DND-41 (cell line): Measurements from ENCODE around the gene ADISSP.
A peak's percentile ranks its signal among the peaks of the same experiment; 100 is the strongest.

Experiments
- ATAC-seq: fragments of 200-7000 bp; cut with Tn5 transposase; 3 replicates; pipeline ENCODE4 v1.9.1; 2021; ENCODE audit warnings: low read depth; ENCODE audit not compliant: insufficient read depth
- DNase-seq: peaks from one replicate; pipeline ENCODE4 v3.0.0-alpha.2; 2020
- H2AFZ ChIP-seq: 2 replicates; pipeline ENCODE4 v1.6.0; 2012; ENCODE audit warnings: low read depth, low read length
- H3K27ac ChIP-seq: 2 replicates; pipeline ENCODE4 v1.5.1; 2012; ENCODE audit warnings: low read length, inconsistent platforms
- H3K27me3 ChIP-seq: fragments of 200-600 bp; sonication (generic); 2 replicates; pipeline ENCODE4 v1.6.0; 2012; ENCODE audit warnings: low read length, mild to moderate bottlenecking, inconsistent platforms; ENCODE audit not compliant: insufficient read depth, poor library complexity
- H3K36me3 ChIP-seq: 2 replicates; pipeline ENCODE4 v1.5.1; 2012; ENCODE audit warnings: low read length, inconsistent platforms; ENCODE audit not compliant: insufficient read depth
- H3K4me1 ChIP-seq: 2 replicates; pipeline ENCODE4 v1.5.1; 2012; ENCODE audit warnings: mild to moderate bottlenecking, low read length; ENCODE audit not compliant: insufficient read depth
- H3K4me2 ChIP-seq: 2 replicates; pipeline ENCODE4 v1.6.0; 2012; ENCODE audit warnings: mild to moderate bottlenecking, moderate library complexity, low read length, inconsistent platforms; ENCODE audit not compliant: insufficient read depth
- H3K4me3 ChIP-seq, 2 experiments: fragments of 200-600 bp in 1 of 2; shearing (Covaris generic) in 1 of 2; 2 replicates each; pipeline ENCODE4 v1.5.1; 2012 to 2016; ENCODE audit warnings: inconsistent platforms in 2 of 2, low read length in 2 of 2, mild to moderate bottlenecking in 2 of 2, low read depth in 1 of 2, moderate library complexity in 1 of 2
- H3K79me2 ChIP-seq: 2 replicates; pipeline ENCODE4 v1.6.0; 2012; ENCODE audit warnings: low read length, inconsistent platforms; ENCODE audit not compliant: insufficient read depth
- H3K9ac ChIP-seq: 2 replicates; pipeline ENCODE4 v1.6.0; 2012; ENCODE audit warnings: low read depth, mild to moderate bottlenecking, inconsistent platforms, low read length, moderate library complexity
- H3K9me3 ChIP-seq: 2 replicates; pipeline ENCODE4 v1.5.1; 2012; ENCODE audit warnings: low read length, moderate library complexity, mild to moderate bottlenecking, inconsistent platforms; ENCODE audit not compliant: insufficient read depth, severe bottlenecking
- H4K20me1 ChIP-seq: 2 replicates; pipeline ENCODE4 v1.6.0; 2012; ENCODE audit warnings: low read length; ENCODE audit not compliant: insufficient read depth
- EZH2 ChIP-seq: IDR thresholded peaks from 3 replicates; pipeline ENCODE4 v1.6.1; 2012; ENCODE audit warnings: borderline replicate concordance, low read depth, mild to moderate bottlenecking, moderate library complexity, low read length, inconsistent platforms; ENCODE audit not compliant: severe bottlenecking
- TF ChIP-seq, protein P1 (sequence below): IDR thresholded peaks from 2 replicates; pipeline ENCODE4 v1.5.1; 2012; ENCODE audit warnings: borderline replicate concordance, low read length, moderate library complexity, mild to moderate bottlenecking; ENCODE audit not compliant: poor library complexity, severe bottlenecking; ENCODE audit errors: extremely low read depth

Gene ADISSP

DNA sequence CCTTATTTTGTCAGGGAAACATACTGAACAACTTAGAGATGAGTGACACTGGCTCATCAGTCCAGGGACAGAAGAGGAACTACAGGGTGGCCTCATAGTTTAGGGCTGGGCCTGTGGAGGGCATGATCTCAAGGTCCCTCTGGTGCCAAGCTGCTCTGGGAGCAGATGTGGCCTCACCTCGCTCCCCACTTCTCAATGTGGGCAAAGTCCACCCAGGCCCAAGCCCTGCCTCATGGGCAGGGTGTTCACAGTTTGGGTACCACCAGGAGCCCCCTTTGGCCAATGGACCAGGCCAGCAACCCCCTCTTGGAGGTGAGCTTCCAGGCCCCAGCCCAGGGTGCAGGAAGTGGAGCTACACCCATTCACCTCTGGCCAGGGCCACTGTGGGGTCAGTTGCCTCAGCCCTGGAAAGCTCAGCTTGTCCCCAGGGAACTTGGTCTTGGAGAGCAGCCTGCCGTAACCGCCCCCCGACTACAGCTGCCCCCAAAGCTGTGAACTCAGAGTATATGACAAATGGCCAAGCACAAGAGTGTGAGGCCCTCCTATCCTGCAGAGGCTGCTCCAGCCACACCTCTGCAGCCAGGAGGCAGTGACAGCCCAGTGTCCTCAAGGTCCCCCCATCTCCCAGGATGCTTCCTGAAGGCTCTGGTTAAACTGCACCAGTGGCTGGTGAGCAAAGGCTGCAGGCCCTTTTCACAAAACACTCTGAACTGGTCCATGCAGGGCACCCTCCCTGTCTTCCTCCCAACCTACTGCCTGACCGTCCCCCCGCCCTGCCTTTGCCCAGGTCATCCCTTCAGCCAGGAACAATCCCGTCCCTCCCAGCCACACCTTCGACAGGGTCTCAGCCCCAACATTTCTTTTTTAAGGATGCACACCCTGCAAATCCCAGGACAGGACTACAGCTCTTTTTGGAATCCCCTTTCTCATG lies 3.6 kb downstream of the ADISSP start:
- DNase-seq (no peak), ATAC-seq (no peak)
- no peaks in the 10 kb centered on the region for H3K9me3 ChIP-seq
- no peak overlapping the region for H2AFZ ChIP-seq
- peaks cover 25% of the 10 kb centered on the region for H3K36me3 ChIP-seq
- H3K27me3 ChIP-seq, result no peaks in the 10 kb centered on the region
- H3K4me3 ChIP-seq, result no peak overlapping the region
- no peak overlapping the region for H3K27ac ChIP-seq
- 0 out of 2 replicates have a peak overlapping the region, but pooled peaks have one; percentile 93 for H3K9ac ChIP-seq
- TF ChIP-seq EZH2, result no peak
- TF ChIP-seq, protein P1, sequence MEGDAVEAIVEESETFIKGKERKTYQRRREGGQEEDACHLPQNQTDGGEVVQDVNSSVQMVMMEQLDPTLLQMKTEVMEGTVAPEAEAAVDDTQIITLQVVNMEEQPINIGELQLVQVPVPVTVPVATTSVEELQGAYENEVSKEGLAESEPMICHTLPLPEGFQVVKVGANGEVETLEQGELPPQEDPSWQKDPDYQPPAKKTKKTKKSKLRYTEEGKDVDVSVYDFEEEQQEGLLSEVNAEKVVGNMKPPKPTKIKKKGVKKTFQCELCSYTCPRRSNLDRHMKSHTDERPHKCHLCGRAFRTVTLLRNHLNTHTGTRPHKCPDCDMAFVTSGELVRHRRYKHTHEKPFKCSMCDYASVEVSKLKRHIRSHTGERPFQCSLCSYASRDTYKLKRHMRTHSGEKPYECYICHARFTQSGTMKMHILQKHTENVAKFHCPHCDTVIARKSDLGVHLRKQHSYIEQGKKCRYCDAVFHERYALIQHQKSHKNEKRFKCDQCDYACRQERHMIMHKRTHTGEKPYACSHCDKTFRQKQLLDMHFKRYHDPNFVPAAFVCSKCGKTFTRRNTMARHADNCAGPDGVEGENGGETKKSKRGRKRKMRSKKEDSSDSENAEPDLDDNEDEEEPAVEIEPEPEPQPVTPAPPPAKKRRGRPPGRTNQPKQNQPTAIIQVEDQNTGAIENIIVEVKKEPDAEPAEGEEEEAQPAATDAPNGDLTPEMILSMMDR, result no peak
- peaks cover 38% of the 10 kb centered on the region; the same call in 1 of the 2 replicates for H4K20me1 ChIP-seq
- H3K79me2 ChIP-seq, result peaks cover 58% of the 10 kb centered on the region
- no peak overlapping the region for H3K4me2 ChIP-seq
- peaks cover 42% of the 10 kb centered on the region for H3K4me1 ChIP-seq

DNA sequence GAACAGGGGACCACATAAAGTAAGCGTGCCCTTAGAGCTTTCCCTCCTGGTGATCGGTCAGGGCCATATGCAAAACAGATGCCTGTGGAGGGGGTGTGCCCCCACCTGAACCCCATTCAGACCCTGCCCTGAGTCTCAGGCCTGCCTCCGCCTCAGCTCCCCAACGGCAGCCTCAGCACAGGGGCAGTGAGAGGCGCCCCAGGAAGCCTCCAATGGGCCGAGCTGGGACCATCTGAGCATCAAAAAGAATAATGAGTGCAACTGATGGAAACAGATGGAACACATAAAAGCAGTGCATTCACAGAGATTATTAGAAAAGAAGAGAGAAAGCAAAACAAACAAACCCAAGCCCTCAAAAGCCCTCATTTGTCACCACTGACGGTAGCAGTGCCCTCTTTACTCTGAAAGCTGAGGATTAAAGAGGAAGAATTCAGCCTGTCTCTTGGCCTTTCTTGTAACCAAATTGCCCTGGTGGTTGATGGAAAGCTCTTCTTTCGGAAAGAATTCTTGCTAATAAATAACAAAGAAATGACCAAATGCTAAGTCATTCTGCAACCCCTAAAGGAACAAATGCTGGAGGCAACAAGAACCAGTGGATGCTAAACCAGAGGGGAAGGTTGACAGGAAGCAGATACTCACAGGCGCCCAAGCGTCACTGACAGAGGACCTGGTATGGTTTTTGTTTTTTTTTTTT lies 6.8 kb downstream of the ADISSP start:
- peaks cover 38% of the 10 kb centered on the region for H3K79me2 ChIP-seq
- peaks cover 50% of the 10 kb centered on the region for H3K36me3 ChIP-seq
- peaks cover 36% of the 10 kb centered on the region; the same call in 1 of the 2 replicates for H4K20me1 ChIP-seq
- no peak overlapping the region for H2AFZ ChIP-seq
- DNase-seq (no peak), ATAC-seq (no peak)
- no peak overlapping the region for H3K27ac ChIP-seq
- H3K4me1 ChIP-seq, result peaks cover 14% of the 10 kb centered on the region
- no peaks in the 10 kb centered on the region for H3K27me3 ChIP-seq
- H3K4me3 ChIP-seq, result no peak overlapping the region
- TF ChIP-seq, protein P1, result no peak
- TF ChIP-seq EZH2, result no peak
- no peak overlapping the region for H3K4me2 ChIP-seq
- no peaks in the 10 kb centered on the region for H3K9me3 ChIP-seq
- no peak overlapping the region for H3K9ac ChIP-seq

DNA sequence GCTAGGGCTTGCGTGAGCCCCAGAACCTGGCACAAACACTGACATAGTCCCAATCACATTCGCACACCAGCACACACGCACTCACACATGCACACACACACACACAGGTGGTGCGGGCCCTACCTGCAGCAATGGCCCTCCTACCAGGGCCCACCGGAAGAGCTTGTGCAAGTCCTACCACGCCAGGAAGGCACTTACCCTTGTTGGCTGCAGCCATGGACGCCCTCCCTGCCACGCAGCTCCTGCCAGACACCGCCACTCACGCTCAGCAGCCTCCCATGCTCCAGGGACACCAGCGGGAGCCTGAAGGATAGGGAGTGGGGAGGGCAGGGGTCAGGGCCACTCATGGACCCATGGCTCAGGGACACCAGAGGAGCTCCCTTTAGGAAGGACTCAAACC lies 7.7 kb downstream of the ADISSP start:
- Histone ChIP-seq H3K9ac (no peak overlapping the region), H3K36me3 (peaks cover 52% of the 10 kb centered on the region), H3K4me2 (no peak overlapping the region)

More for the DNA sequence above, 7.7 kb downstream of the ADISSP start:
- TF ChIP-seq EZH2, result no peak
- TF ChIP-seq, protein P1, result no peak
- Histone ChIP-seq H3K4me3 (no peak overlapping the region), H3K27ac (no peak overlapping the region), H3K4me1 (peaks cover 5% of the 10 kb centered on the region; the same call in 1 of the 2 replicates), H2AFZ (no peak overlapping the region), H3K79me2 (peaks cover 29% of the 10 kb centered on the region; the same call in 1 of the 2 replicates), H3K9me3 (no peaks in the 10 kb centered on the region), H3K27me3 (no peaks in the 10 kb centered on the region), H4K20me1 (peaks cover 27% of the 10 kb centered on the region; the same call in 1 of the 2 replicates)
- no peak for ATAC-seq
- DNase-seq, result no peak
